A549 (cell line): Measurements from ENCODE around the gene HOXB1. TPM values are rescaled to one million over a fixed set of nuclear protein-coding genes. Genes with fewer than 3 reads are reported as not detected.

Experiments used
- ATAC-seq, 2 experiments: fragments of 200-7000 bp in 1 of 2; fragments of >200 bp in 1 of 2; cut with Nextera tagmentation in 1 of 2; cut with Tn5 transposase in 1 of 2; 3 replicates each; pipeline versions ENCODE4 v1.8.0 to v1.9.1; 2018 to 2020; ENCODE audit warnings: mild to moderate bottlenecking in 1 of 2, moderate library complexity in 1 of 2
- CTCF ChIA-PET: fragments of 300-600 bp; sonication (Branson Sonifier 250); formaldehyde crosslinking; extraction: SDS; loops from one replicate; lab custom pipeline; 2021; ENCODE audit warnings: antibody characterized with exemption, inconsistent platforms; lab: Yijun Ruan, JAX
- POLR2A ChIA-PET: fragments of 350-600 bp; formaldehyde crosslinking; extraction: SDS; loops from one replicate; lab custom pipeline; 2021; ENCODE audit warnings: antibody characterized with exemption, inconsistent platforms; lab: Yijun Ruan, JAX
- DNase-seq, 2 experiments: peaks; one replicate each; pipeline versions ENCODE4 v3.0.0 to v3.0.0-alpha.2; 2011 to 2016; ENCODE audit warnings: low read depth in 1 of 2, low spot score in 1 of 2
- FAIRE-seq: peaks from 2 replicates; lab custom pipeline; 2011; peaks lifted over from hg19 to GRCh38; lab: Jason Lieb, UNC
- H3K27ac ChIP-seq, 2 experiments: fragments of >200 bp; sonication (Bioruptor Twin); formaldehyde crosslinking; 3 replicates each; pipeline ENCODE4 v1.5.1; 2016 to 2017
- H3K4me1 ChIP-seq: fragments of >200 bp; sonication (Bioruptor Twin); formaldehyde crosslinking; 3 replicates; pipeline ENCODE4 v1.6.1; 2016
- H3K4me2 ChIP-seq: fragments of >200 bp; sonication (Bioruptor Twin); formaldehyde crosslinking; 3 replicates; pipeline ENCODE4 v1.6.1; 2016
- H3K4me3 ChIP-seq: fragments of >200 bp; sonication (Bioruptor Twin); formaldehyde crosslinking; 3 replicates; pipeline ENCODE4 v1.5.1; 2016
- H3K9me3 ChIP-seq: fragments of >200 bp; sonication (Bioruptor Twin); formaldehyde crosslinking; 3 replicates; pipeline ENCODE4 v1.6.1; 2016
- CBX8 ChIP-seq: fragments of 200-600 bp; sonication (generic); IDR thresholded peaks from 2 replicates; pipeline ENCODE4 v1.6.1; 2016
- CHD4 ChIP-seq: fragments of 200-600 bp; sonication (generic); IDR thresholded peaks from 2 replicates; pipeline ENCODE4 v1.6.1; 2016; ENCODE audit warnings: antibody characterized with exemption, mild to moderate bottlenecking, borderline replicate concordance
- HEYL ChIP-seq: fragments of 250-450 bp; sonication (Bioruptor Pico); IDR thresholded peaks from 2 replicates; pipeline ENCODE4 v1.8.0; 2021; ENCODE audit warnings: mild to moderate bottlenecking, moderate library complexity
- HOXB5 ChIP-seq: fragments of 250-450 bp; sonication (Bioruptor Pico); IDR thresholded peaks from 2 replicates; pipeline ENCODE4 v1.5.0; 2020; ENCODE audit warnings: mild to moderate bottlenecking, moderate library complexity
- MAZ ChIP-seq: fragments of 150-350 bp; IDR thresholded peaks from 2 replicates; pipeline ENCODE4 v1.6.1; 2014; ENCODE audit warnings: antibody characterized with exemption, low read depth, low read length, borderline replicate concordance
- NFE2L2 ChIP-seq: fragments of 150-350 bp; conservative IDR thresholded peaks from 2 replicates; pipeline ENCODE4 v1.6.1; 2014; ENCODE audit warnings: low read length
- PHF8 ChIP-seq: fragments of 200-600 bp; sonication (generic); IDR thresholded peaks from 2 replicates; pipeline ENCODE4 v1.6.1; 2016; ENCODE audit warnings: low read depth, mild to moderate bottlenecking, antibody characterized with exemption, moderate library complexity, borderline replicate concordance
- POLR2A ChIP-seq: IDR thresholded peaks from 2 replicates; pipeline ENCODE4 v1.6.1; 2012; ENCODE audit warnings: mild to moderate bottlenecking, low read length
- POLR2AphosphoS2 ChIP-seq: conservative IDR thresholded peaks from 2 replicates; pipeline ENCODE4 v1.6.1; 2012; ENCODE audit warnings: low read length, improper control_type of control experiment, inconsistent platforms
- RCOR1 ChIP-seq: fragments of 150-350 bp; IDR thresholded peaks from 2 replicates; pipeline ENCODE4 v1.6.1; 2014; ENCODE audit warnings: antibody characterized with exemption, low read length, low read depth
- RNF2 ChIP-seq: fragments of 200-600 bp; sonication (generic); IDR thresholded peaks from 2 replicates; pipeline ENCODE4 v1.6.1; 2016; ENCODE audit warnings: low read depth, mild to moderate bottlenecking, antibody characterized with exemption, moderate library complexity, borderline replicate concordance
- ZC3H11A ChIP-seq: fragments of 450-650 bp; IDR thresholded peaks from 2 replicates; pipeline ENCODE4 v1.6.1; 2014; ENCODE audit warnings: antibody characterized with exemption, mild to moderate bottlenecking
- ZNF302 ChIP-seq: fragments of 250-450 bp; sonication (Bioruptor Pico); IDR thresholded peaks from 2 replicates; pipeline ENCODE4 v1.9.0; 2021; ENCODE audit warnings: inconsistent platforms, mild to moderate bottlenecking, moderate library complexity
- ZSCAN20 ChIP-seq: fragments of 250-450 bp; sonication (Bioruptor Pico); IDR thresholded peaks from 2 replicates; pipeline ENCODE4 v1.8.0; 2022; ENCODE audit warnings: mild to moderate bottlenecking, moderate library complexity
- WGBS: methylation state at CpG from one replicate; pipeline ENCODE4 v1.1.6; 2017; ENCODE audit errors: missing lambda C conversion rate; 5-methylcytosine and 5-hydroxymethylcytosine counted together
- polyA plus RNA-seq, 4 experiments: library from polyadenylated mRNA; depleted of rRNA in 3 of 4; stranded (reverse); fragments of >200 nt; fragmentation: RNase III in 1 of 4; extraction: RNeasy Plus Mini Kit Qiagen cat#74134 plus additional on column Dnase treatment in 1 of 4; gene quantifications; 2 replicates in 3 of 4; 3 replicates in 1 of 4; pipeline ENCODE4 v1.2.3, GENCODE V29; 2011 to 2017
- TF ChIP-seq, protein P1 (sequence below): fragments of 250-450 bp; sonication (Bioruptor Pico); IDR thresholded peaks from 2 replicates; pipeline ENCODE4 v1.5.0; 2021; ENCODE audit warnings: mild to moderate bottlenecking, moderate library complexity, borderline replicate concordance
- TF ChIP-seq, protein P2 (sequence below): fragments of 450-650 bp; IDR thresholded peaks from 2 replicates; pipeline ENCODE4 v1.6.1; 2014; ENCODE audit warnings: antibody characterized with exemption
- TF ChIP-seq, protein P3 (sequence below): fragments of 250-450 bp; sonication (Bioruptor Pico); IDR thresholded peaks from 2 replicates; pipeline ENCODE4 v1.5.0; 2020; ENCODE audit warnings: low read depth, mild to moderate bottlenecking, moderate library complexity
- TF ChIP-seq, protein P4 (sequence below): fragments of >200 bp; sonication (Bioruptor Twin); formaldehyde crosslinking; IDR thresholded peaks from 3 replicates; pipeline ENCODE4 v1.6.1; 2016
- TF ChIP-seq, protein P5 (sequence below): fragments of >200 bp; sonication (Bioruptor Twin); formaldehyde crosslinking; IDR thresholded peaks from 2 replicates; pipeline ENCODE4 v1.6.1; 2016
- TF ChIP-seq, protein P6 (sequence below): fragments of 200-600 bp; sonication (generic); IDR thresholded peaks from 2 replicates; pipeline ENCODE4 v1.6.1; 2016; ENCODE audit warnings: antibody characterized with exemption, mild to moderate bottlenecking, moderate library complexity
- TF ChIP-seq, protein P7 (sequence below): IDR thresholded peaks from 2 replicates; pipeline ENCODE4 v1.6.1; 2012

HOXB1 gene
- polyA plus RNA-seq, 2 of the 4 experiments (the other 2 are of a cell fraction) = not detected

DNA sequence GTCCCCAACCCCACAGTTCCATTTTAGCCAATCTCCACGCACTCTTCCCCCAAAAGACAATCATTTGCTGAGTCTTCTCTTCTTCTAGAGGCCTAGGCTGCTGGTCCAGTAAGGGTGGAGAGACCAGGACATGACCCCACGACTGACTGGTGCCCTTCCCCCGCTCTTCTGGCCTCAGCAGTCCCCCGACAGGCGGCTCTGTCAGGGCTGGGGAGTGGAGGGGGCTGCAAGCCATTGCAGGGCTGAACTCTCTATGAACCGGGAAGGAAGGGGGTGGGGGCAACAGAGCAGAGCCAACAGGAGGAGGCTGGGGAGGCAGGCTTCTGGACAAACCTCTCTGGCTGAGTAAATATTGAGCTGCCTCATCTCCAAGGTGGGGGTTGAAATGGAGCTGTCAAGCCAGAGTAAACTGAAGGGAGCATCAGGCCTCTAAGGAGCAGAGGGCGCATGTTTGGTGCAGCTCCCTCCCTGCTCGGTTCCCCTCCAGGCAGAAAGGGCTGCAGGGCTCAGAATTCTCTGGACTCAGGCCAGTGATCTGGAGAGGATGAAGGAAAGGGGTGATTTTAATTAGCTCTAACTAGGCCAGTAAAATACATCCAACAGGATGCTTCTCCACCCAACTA, 8.7 kb downstream of the HOXB1 start (continued):
- TF ChIP-seq, protein P1, sequence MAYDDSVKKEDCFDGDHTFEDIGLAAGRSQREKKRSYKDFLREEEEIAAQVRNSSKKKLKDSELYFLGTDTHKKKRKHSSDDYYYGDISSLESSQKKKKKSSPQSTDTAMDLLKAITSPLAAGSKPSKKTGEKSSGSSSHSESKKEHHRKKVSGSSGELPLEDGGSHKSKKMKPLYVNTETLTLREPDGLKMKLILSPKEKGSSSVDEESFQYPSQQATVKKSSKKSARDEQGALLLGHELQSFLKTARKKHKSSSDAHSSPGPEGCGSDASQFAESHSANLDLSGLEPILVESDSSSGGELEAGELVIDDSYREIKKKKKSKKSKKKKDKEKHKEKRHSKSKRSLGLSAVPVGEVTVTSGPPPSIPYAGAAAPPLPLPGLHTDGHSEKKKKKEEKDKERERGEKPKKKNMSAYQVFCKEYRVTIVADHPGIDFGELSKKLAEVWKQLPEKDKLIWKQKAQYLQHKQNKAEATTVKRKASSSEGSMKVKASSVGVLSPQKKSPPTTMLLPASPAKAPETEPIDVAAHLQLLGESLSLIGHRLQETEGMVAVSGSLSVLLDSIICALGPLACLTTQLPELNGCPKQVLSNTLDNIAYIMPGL = no peak
- TF ChIP-seq, protein P2, sequence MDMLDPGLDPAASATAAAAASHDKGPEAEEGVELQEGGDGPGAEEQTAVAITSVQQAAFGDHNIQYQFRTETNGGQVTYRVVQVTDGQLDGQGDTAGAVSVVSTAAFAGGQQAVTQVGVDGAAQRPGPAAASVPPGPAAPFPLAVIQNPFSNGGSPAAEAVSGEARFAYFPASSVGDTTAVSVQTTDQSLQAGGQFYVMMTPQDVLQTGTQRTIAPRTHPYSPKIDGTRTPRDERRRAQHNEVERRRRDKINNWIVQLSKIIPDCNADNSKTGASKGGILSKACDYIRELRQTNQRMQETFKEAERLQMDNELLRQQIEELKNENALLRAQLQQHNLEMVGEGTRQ = no peak
- TF ChIP-seq NFE2L2 (no peak), POLR2A (no peak), ZNF302 (CRISPR knock-in tag) (no peak)

DNA sequence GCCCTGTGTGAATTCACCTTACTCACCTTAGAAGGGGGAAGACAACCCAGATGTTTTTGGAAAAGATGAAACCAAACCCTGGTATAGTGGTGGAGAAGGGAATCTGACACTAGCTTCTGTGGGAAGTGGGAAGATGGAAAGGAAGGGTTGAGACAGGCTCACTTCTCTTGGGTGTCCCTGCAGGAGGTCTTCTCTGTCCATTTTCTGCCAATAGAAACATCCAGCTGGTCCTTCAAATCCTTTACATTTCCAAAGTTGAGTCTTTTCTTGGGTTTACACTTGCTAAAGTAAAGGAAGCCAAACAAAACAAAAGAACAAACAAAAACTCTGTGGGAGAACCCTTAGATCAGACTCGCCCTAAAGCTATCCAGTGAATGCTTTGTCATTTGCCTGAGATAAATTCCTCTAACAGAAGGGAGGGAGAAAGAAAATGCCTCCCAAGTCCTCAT, 10.2 kb downstream of the HOXB1 start:
- H3K9me3 ChIP-seq = no peaks in the 10 kb centered on the region
- peak overlapping the region; percentile 66 for H3K4me2 ChIP-seq
- peaks cover 57% of the 10 kb centered on the region for H3K4me1 ChIP-seq
- ATAC-seq (peak in 1 of 2 experiments; percentile 39; a peak in 3 of 6 replicates), FAIRE-seq (no peak)
- WGBS = 7% methylated on average over 1 of the region's 1 CpG
- CTCF ChIA-PET = interaction anchor here (0.5 to 2.5 kb wide), 9 partner anchors 8 to 380 kb away, joined by 3 to 11 read pairs (median 4); no protein-coding TSS in a partner anchor
- POLR2A ChIA-PET = interaction anchor here (0.7 to 0.9 kb wide), 2 partner anchors 15 to 92 kb away, joined by 3 read pairs; no protein-coding TSS in a partner anchor
- no peak overlapping the region for H3K4me3 ChIP-seq
- H3K27ac ChIP-seq = peak overlapping the region; percentile 77 to 80
- TF ChIP-seq POLR2AphosphoS2 (no peak), ZC3H11A (no peak), CBX8 (no peak), CHD4 (no peak), NFE2L2 (no peak), PHF8 (no peak), HEYL (CRISPR knock-in tag) (no peak), POLR2A (no peak), MAZ (no peak), RCOR1 (no peak), ZSCAN20 (CRISPR knock-in tag) (no peak), RNF2 (no peak), HOXB5 (CRISPR knock-in tag) (no peak)
- TF ChIP-seq, protein P3, sequence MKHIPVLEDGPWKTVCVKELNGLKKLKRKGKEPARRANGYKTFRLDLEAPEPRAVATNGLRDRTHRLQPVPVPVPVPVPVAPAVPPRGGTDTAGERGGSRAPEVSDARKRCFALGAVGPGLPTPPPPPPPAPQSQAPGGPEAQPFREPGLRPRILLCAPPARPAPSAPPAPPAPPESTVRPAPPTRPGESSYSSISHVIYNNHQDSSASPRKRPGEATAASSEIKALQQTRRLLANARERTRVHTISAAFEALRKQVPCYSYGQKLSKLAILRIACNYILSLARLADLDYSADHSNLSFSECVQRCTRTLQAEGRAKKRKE (CRISPR knock-in tag) = no peak
- TF ChIP-seq, protein P4, sequence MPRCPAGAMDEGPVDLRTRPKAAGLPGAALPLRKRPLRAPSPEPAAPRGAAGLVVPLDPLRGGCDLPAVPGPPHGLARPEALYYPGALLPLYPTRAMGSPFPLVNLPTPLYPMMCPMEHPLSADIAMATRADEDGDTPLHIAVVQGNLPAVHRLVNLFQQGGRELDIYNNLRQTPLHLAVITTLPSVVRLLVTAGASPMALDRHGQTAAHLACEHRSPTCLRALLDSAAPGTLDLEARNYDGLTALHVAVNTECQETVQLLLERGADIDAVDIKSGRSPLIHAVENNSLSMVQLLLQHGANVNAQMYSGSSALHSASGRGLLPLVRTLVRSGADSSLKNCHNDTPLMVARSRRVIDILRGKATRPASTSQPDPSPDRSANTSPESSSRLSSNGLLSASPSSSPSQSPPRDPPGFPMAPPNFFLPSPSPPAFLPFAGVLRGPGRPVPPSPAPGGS = no peak
- TF ChIP-seq, protein P2 = no peak
- TF ChIP-seq, protein P5, sequence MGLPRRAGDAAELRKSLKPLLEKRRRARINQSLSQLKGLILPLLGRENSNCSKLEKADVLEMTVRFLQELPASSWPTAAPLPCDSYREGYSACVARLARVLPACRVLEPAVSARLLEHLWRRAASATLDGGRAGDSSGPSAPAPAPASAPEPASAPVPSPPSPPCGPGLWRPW = no peak
- TF ChIP-seq, protein P6, sequence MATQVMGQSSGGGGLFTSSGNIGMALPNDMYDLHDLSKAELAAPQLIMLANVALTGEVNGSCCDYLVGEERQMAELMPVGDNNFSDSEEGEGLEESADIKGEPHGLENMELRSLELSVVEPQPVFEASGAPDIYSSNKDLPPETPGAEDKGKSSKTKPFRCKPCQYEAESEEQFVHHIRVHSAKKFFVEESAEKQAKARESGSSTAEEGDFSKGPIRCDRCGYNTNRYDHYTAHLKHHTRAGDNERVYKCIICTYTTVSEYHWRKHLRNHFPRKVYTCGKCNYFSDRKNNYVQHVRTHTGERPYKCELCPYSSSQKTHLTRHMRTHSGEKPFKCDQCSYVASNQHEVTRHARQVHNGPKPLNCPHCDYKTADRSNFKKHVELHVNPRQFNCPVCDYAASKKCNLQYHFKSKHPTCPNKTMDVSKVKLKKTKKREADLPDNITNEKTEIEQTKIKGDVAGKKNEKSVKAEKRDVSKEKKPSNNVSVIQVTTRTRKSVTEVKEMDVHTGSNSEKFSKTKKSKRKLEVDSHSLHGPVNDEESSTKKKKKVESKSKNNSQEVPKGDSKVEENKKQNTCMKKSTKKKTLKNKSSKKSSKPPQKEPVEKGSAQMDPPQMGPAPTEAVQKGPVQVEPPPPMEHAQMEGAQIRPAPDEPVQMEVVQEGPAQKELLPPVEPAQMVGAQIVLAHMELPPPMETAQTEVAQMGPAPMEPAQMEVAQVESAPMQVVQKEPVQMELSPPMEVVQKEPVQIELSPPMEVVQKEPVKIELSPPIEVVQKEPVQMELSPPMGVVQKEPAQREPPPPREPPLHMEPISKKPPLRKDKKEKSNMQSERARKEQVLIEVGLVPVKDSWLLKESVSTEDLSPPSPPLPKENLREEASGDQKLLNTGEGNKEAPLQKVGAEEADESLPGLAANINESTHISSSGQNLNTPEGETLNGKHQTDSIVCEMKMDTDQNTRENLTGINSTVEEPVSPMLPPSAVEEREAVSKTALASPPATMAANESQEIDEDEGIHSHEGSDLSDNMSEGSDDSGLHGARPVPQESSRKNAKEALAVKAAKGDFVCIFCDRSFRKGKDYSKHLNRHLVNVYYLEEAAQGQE = no peak
- TF ChIP-seq, protein P7, sequence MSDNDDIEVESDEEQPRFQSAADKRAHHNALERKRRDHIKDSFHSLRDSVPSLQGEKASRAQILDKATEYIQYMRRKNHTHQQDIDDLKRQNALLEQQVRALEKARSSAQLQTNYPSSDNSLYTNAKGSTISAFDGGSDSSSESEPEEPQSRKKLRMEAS = no peak
- TF ChIP-seq, all 56 proteins: peak for 0
- peak in 1 of 2 experiments; percentile 84 for DNase-seq
